GM23248 (cell line): ENCODE data around the gene SLC29A3.

Source experiments
- EZH2 ChIP-seq: fragments of 200-600 bp; sonication (generic); IDR thresholded peaks from 2 replicates; pipeline ENCODE4 v1.6.1; 2018; ENCODE audit warnings: antibody characterized with exemption, mild to moderate bottlenecking; ENCODE audit not compliant: insufficient read depth, poor library complexity, severe bottlenecking
- EZH2phosphoT487 ChIP-seq: fragments of 200-600 bp; sonication (generic); IDR thresholded peaks from 2 replicates; pipeline ENCODE4 v1.6.1; 2018; ENCODE audit warnings: antibody characterized with exemption, moderate library complexity, mild to moderate bottlenecking, low read depth; ENCODE audit not compliant: insufficient read depth

DNA sequence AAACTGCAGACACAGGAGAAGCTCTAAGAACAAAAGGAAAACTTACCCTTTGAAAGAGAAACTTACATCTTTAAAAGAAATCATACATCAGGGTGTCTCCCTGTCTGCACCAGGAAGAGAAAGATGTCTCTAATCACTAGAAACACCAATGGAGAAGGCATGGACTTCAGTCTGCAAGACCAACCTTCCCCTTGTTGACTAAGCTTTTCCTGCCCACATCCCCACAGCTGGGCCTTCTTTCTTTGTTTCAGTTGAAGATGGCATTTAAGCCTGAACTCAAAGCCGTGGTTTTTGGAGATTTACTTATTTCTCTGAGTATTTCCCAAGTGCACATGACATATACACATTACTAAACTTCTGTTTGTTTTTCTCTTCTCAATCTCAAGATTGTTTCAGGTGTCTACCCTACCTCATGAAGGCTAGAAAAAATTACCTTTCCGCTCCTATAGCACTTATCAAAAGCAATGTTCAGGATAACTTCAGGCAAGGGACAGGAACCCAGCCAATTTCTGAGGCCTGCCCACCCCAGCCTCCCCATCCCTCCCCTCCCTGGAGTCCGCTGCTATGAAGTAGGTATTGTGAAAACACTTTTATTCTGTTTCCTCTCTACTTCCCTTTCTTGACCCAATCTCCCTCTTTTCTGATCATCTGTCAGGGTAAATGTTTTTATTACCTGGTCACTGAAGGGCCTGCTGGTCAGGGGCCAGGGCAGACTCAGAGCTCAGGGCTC is 2.8 kb upstream of the SLC29A3 start:
- TF ChIP-seq EZH2 (no peak), EZH2phosphoT487 (no peak)
